WTC11 (cell line): Measurements from ENCODE around the gene NDUFS2. TPM values are rescaled to one million over a fixed set of nuclear protein-coding genes. Genes with fewer than 3 reads are reported as not detected.
A peak's percentile ranks its signal among the peaks of the same experiment; 100 is the strongest.

Source experiments
- ATF1 ChIP-seq: sonication (generic); formaldehyde crosslinking; IDR thresholded peaks from 2 replicates; pipeline ENCODE4 v1.8.1; 2023; ENCODE audit warnings: mild to moderate bottlenecking, moderate library complexity, missing genetic modification reagents
- ATF3 ChIP-seq: sonication (generic); formaldehyde crosslinking; conservative IDR thresholded peaks from 2 replicates; pipeline ENCODE4 v1.8.1; 2022; ENCODE audit warnings: mild to moderate bottlenecking, missing genetic modification reagents
- CBFB ChIP-seq: sonication (generic); formaldehyde crosslinking; IDR thresholded peaks from 2 replicates; pipeline ENCODE4 v1.8.1; 2022; ENCODE audit warnings: mild to moderate bottlenecking, low read depth, missing genetic modification reagents
- CREM ChIP-seq: sonication (generic); formaldehyde crosslinking; IDR thresholded peaks from 2 replicates; pipeline ENCODE4 v1.8.1; 2022; ENCODE audit warnings: mild to moderate bottlenecking, missing genetic modification reagents, moderate library complexity
- CTCF ChIP-seq: fragments of 200-600 bp; IDR thresholded peaks from 2 replicates; pipeline ENCODE4 v1.8.0; 2022; ENCODE audit warnings: antibody characterized with exemption
- ESRRA ChIP-seq: sonication (generic); formaldehyde crosslinking; IDR thresholded peaks from 2 replicates; pipeline ENCODE4 v1.8.1; 2022; ENCODE audit warnings: mild to moderate bottlenecking, missing genetic modification reagents, borderline replicate concordance
- ETV6 ChIP-seq: sonication (generic); formaldehyde crosslinking; IDR thresholded peaks from 2 replicates; pipeline ENCODE4 v1.8.1; 2022; ENCODE audit warnings: mild to moderate bottlenecking, missing genetic modification reagents
- FOXJ3 ChIP-seq: sonication (generic); formaldehyde crosslinking; IDR thresholded peaks from 2 replicates; pipeline ENCODE4 v1.9.0; 2021; ENCODE audit warnings: missing genetic modification reagents, mild to moderate bottlenecking, borderline replicate concordance
- GRHL2 ChIP-seq: fragments of 250-450 bp; sonication (Bioruptor Pico); IDR thresholded peaks from 2 replicates; pipeline ENCODE4 v1.8.0; 2022; ENCODE audit warnings: mild to moderate bottlenecking, moderate library complexity; ENCODE audit not compliant: insufficient replicate concordance, severe bottlenecking
- IRF2 ChIP-seq: sonication (generic); formaldehyde crosslinking; IDR thresholded peaks from 2 replicates; pipeline ENCODE4 v1.8.0; 2022; ENCODE audit warnings: low read depth, missing genetic modification reagents, borderline replicate concordance
- KAT7 ChIP-seq: sonication (generic); formaldehyde crosslinking; IDR thresholded peaks from 2 replicates; pipeline ENCODE4 v1.8.1; 2023; ENCODE audit warnings: missing genetic modification reagents, mild to moderate bottlenecking, borderline replicate concordance
- MLX ChIP-seq: sonication (generic); formaldehyde crosslinking; IDR thresholded peaks from 2 replicates; pipeline ENCODE4 v1.8.1; 2023; ENCODE audit warnings: mild to moderate bottlenecking, missing genetic modification reagents, moderate library complexity
- MXD4 ChIP-seq: fragments of 250-450 bp; sonication (Bioruptor Pico); IDR thresholded peaks from 2 replicates; pipeline ENCODE4 v1.8.0; 2021; ENCODE audit warnings: mild to moderate bottlenecking, moderate library complexity, borderline replicate concordance
- NR3C1 ChIP-seq: sonication (generic); formaldehyde crosslinking; conservative IDR thresholded peaks from 2 replicates; pipeline ENCODE4 v1.8.1; 2023; ENCODE audit warnings: low read depth, mild to moderate bottlenecking, missing genetic modification reagents
- PREB ChIP-seq: sonication (generic); formaldehyde crosslinking; IDR thresholded peaks from 2 replicates; pipeline ENCODE4 v1.8.1; 2022; ENCODE audit warnings: mild to moderate bottlenecking, missing genetic modification reagents, moderate library complexity, borderline replicate concordance
- SMAD3 ChIP-seq: sonication (generic); formaldehyde crosslinking; IDR thresholded peaks from 2 replicates; pipeline ENCODE4 v1.8.0; 2022; ENCODE audit warnings: missing genetic modification reagents, mild to moderate bottlenecking, borderline replicate concordance
- STAT6 ChIP-seq: sonication (generic); formaldehyde crosslinking; conservative IDR thresholded peaks from 2 replicates; pipeline ENCODE4 v1.8.1; 2023; ENCODE audit warnings: mild to moderate bottlenecking, low read depth, missing genetic modification reagents, moderate library complexity
- TEAD4 ChIP-seq: sonication (generic); formaldehyde crosslinking; IDR thresholded peaks from 2 replicates; pipeline ENCODE4 v1.8.0; 2022; ENCODE audit warnings: mild to moderate bottlenecking, missing genetic modification reagents
- ZBTB21 ChIP-seq: sonication (generic); formaldehyde crosslinking; IDR thresholded peaks from 2 replicates; pipeline ENCODE4 v1.8.1; 2023; ENCODE audit warnings: mild to moderate bottlenecking, missing genetic modification reagents, borderline replicate concordance
- ZNF232 ChIP-seq: sonication (generic); formaldehyde crosslinking; IDR thresholded peaks from 2 replicates; pipeline ENCODE4 v1.8.0; 2022; ENCODE audit warnings: mild to moderate bottlenecking, missing genetic modification reagents
- ZNF281 ChIP-seq: sonication (generic); formaldehyde crosslinking; IDR thresholded peaks from 2 replicates; pipeline ENCODE4 v1.8.0; 2023; ENCODE audit warnings: mild to moderate bottlenecking, missing genetic modification reagents
- ZNF416 ChIP-seq: fragments of 250-450 bp; sonication (Bioruptor Pico); IDR thresholded peaks from 2 replicates; pipeline ENCODE4 v1.9.0; 2021; ENCODE audit warnings: mild to moderate bottlenecking, inconsistent platforms
- ZNF532 ChIP-seq: fragments of 250-450 bp; sonication (Bioruptor Pico); IDR thresholded peaks from 2 replicates; pipeline ENCODE4 v1.9.0; 2021; ENCODE audit warnings: mild to moderate bottlenecking, borderline replicate concordance
- total RNA-seq: library from RNA; stranded (reverse); gene quantifications from 3 replicates; pipeline ENCODE4 v1.2.3, GENCODE V29; 2021

NDUFS2 gene
- total RNA-seq, 1 experiment from 2014 or later: 108 TPM

- no peak for TF ChIP-seq MLX
- TF ChIP-seq CTCF: no peak
- 0 out of 2 replicates have a peak, but pooled peaks have one; percentile 52 for TF ChIP-seq SMAD3 (CRISPR knock-in tag)
- TF ChIP-seq KAT7: no peak
- no peak for TF ChIP-seq ZBTB21 (CRISPR knock-in tag)
- no peak for TF ChIP-seq ATF1 (CRISPR knock-in tag)
- TF ChIP-seq NR3C1 (CRISPR knock-in tag): no peak
- no peak for TF ChIP-seq TEAD4 (CRISPR knock-in tag)
- TF ChIP-seq ETV6: 0 out of 2 replicates have a peak, but pooled peaks have one; percentile 47
- TF ChIP-seq GRHL2: no peak
- TF ChIP-seq FOXJ3 (CRISPR knock-in tag): no peak
- TF ChIP-seq ATF3 (CRISPR knock-in tag): no peak
- TF ChIP-seq ZNF416: no peak
- peak; percentile 77; the same call in 1 of the 2 replicates for TF ChIP-seq ESRRA (CRISPR knock-in tag)
- no peak for TF ChIP-seq ZNF281 (CRISPR knock-in tag)
- no peak for TF ChIP-seq MXD4 (CRISPR knock-in tag)
- no peak for TF ChIP-seq STAT6
- TF ChIP-seq PREB (CRISPR knock-in tag): no peak
- no peak for TF ChIP-seq CBFB (CRISPR knock-in tag)
- TF ChIP-seq IRF2 (CRISPR knock-in tag): no peak
- no peak for TF ChIP-seq ZNF532 (CRISPR knock-in tag)
- peak; percentile 51; the same call in 1 of the 2 replicates for TF ChIP-seq CREM (CRISPR knock-in tag)
- TF ChIP-seq ZNF232 (CRISPR knock-in tag): peak; percentile 4; the same call in 1 of the 2 replicates
Measured at GRCh38 chr1:161201836-161202712, at the start of gene NDUFS2 (continued).
